ENCODE measurements around the gene STAB2.

STAB2 gene

GRCh38 chr12:103756443-103756842 is 169.4 kb downstream of the STAB2 start:
- TF ChIP-seq EP300 (IDR thresholded peaks at IDR 0.05; ENCODE audit: borderline replicate concordance): no peak
- TF ChIP-seq NFIC (IDR thresholded peaks at IDR 0.05): no peak
- TF ChIP-seq RAD21 (IDR thresholded peaks at IDR 0.05; ENCODE audit: low read depth): no peak
- no peak for TF ChIP-seq FOXM1 (IDR thresholded peaks at IDR 0.05; ENCODE audit: borderline replicate concordance, low read depth)
- no peak for TF ChIP-seq TCF12 (IDR thresholded peaks at IDR 0.05; ENCODE audit: low read depth)
- no peak for TF ChIP-seq EGR1 (IDR thresholded peaks at IDR 0.05)
- no peak for TF ChIP-seq TAF1 (IDR thresholded peaks at IDR 0.05; ENCODE audit: low read depth)
- no peak for TF ChIP-seq REST (IDR thresholded peaks at IDR 0.05; ENCODE audit: low read depth)
- no peak for TF ChIP-seq USF1 (IDR thresholded peaks at IDR 0.05)
- TF ChIP-seq ZBTB7A (IDR thresholded peaks at IDR 0.05; ENCODE audit: low read depth): no peak
- TF ChIP-seq TEAD4 (IDR thresholded peaks at IDR 0.05): no peak
- TF ChIP-seq MAX (IDR thresholded peaks at IDR 0.05): no peak
- TF ChIP-seq YY1 (IDR thresholded peaks at IDR 0.05; ENCODE audit: low read depth): no peak
- TF ChIP-seq CREB1 (IDR thresholded peaks at IDR 0.05; ENCODE audit: low read depth): no peak
- TF ChIP-seq CEBPB (IDR thresholded peaks at IDR 0.05): no peak

GRCh38 chr12:103757248-103757647 is 170.2 kb downstream of the STAB2 start:
- TF ChIP-seq EP300 (IDR thresholded peaks at IDR 0.05; ENCODE audit: borderline replicate concordance): no peak
- no peak for TF ChIP-seq MAX (IDR thresholded peaks at IDR 0.05)
- TF ChIP-seq RAD21 (IDR thresholded peaks at IDR 0.05; ENCODE audit: low read depth): no peak
- TF ChIP-seq EGR1 (IDR thresholded peaks at IDR 0.05): no peak
- TF ChIP-seq USF1 (IDR thresholded peaks at IDR 0.05): no peak
- no peak for TF ChIP-seq ZBTB7A (IDR thresholded peaks at IDR 0.05; ENCODE audit: low read depth)
- TF ChIP-seq TEAD4 (IDR thresholded peaks at IDR 0.05): no peak
- TF ChIP-seq TAF1 (IDR thresholded peaks at IDR 0.05; ENCODE audit: low read depth): no peak
- no peak for TF ChIP-seq CREB1 (IDR thresholded peaks at IDR 0.05; ENCODE audit: low read depth)
- no peak for TF ChIP-seq NFIC (IDR thresholded peaks at IDR 0.05)
- TF ChIP-seq CEBPB (IDR thresholded peaks at IDR 0.05): no peak
- no peak for TF ChIP-seq YY1 (IDR thresholded peaks at IDR 0.05; ENCODE audit: low read depth)
- TF ChIP-seq TCF12 (IDR thresholded peaks at IDR 0.05; ENCODE audit: low read depth): no peak
- no peak for TF ChIP-seq REST (IDR thresholded peaks at IDR 0.05; ENCODE audit: low read depth)

GRCh38 chr12:103758310-103759089 is 171.4 kb downstream of the STAB2 start:
- no peak for TF ChIP-seq YY1 (IDR thresholded peaks at IDR 0.05; ENCODE audit: low read depth)
- TF ChIP-seq EGR1 (IDR thresholded peaks at IDR 0.05): no peak
- no peak for TF ChIP-seq TAF1 (IDR thresholded peaks at IDR 0.05; ENCODE audit: low read depth)
- no peak for TF ChIP-seq CREB1 (IDR thresholded peaks at IDR 0.05; ENCODE audit: low read depth)
- TF ChIP-seq NFIC (IDR thresholded peaks at IDR 0.05): no peak
- TF ChIP-seq EP300 (IDR thresholded peaks at IDR 0.05; ENCODE audit: borderline replicate concordance): no peak
- TF ChIP-seq CEBPB (IDR thresholded peaks at IDR 0.05): no peak
- no peak for TF ChIP-seq USF1 (IDR thresholded peaks at IDR 0.05)
- TF ChIP-seq TEAD4 (IDR thresholded peaks at IDR 0.05): no peak
- TF ChIP-seq MAX (IDR thresholded peaks at IDR 0.05): no peak
- no peak for TF ChIP-seq RAD21 (IDR thresholded peaks at IDR 0.05; ENCODE audit: low read depth)
- TF ChIP-seq REST (IDR thresholded peaks at IDR 0.05; ENCODE audit: low read depth): no peak
- no peak for TF ChIP-seq FOXM1 (IDR thresholded peaks at IDR 0.05; ENCODE audit: borderline replicate concordance, low read depth)
- TF ChIP-seq TCF12 (IDR thresholded peaks at IDR 0.05; ENCODE audit: low read depth): no peak
- no peak for TF ChIP-seq ZBTB7A (IDR thresholded peaks at IDR 0.05; ENCODE audit: low read depth)

Data from Ishikawa (cell line).